PC-9 (cell line): ENCODE data around the gene KCNK3. TPM values are rescaled to one million over a fixed set of nuclear protein-coding genes. Genes with fewer than 3 reads are reported as not detected.

ENCODE experiments used
- BruUV-seq: library from RNA; stranded (reverse); fragments of 400-500 nt; replicated peaks from 2 replicates; lab custom pipeline; 2021; lab: Mats Ljungman, UMichigan
- CTCF ChIA-PET: fragments of 300-600 bp; sonication (Branson Sonifier 250); formaldehyde crosslinking; loops from one replicate; lab custom pipeline; 2022; ENCODE audit warnings: antibody characterized with exemption; lab: Charles Lee
- POLR2A ChIA-PET: fragments of 300-600 bp; sonication (Branson Sonifier 250); formaldehyde crosslinking; loops from one replicate; lab custom pipeline; 2022; ENCODE audit warnings: antibody characterized with exemption; ENCODE audit not compliant: unreplicated experiment; lab: Charles Lee
- DNase-seq, 2 experiments: peaks; one replicate each; pipeline versions ENCODE4 v3.0.0 to v3.0.0-alpha.2; 2015 to 2022; ENCODE audit warnings: mixed read lengths in 1 of 2
- H2AFZ ChIP-seq: fragments of 200-600 bp; sonication (generic); 2 replicates; pipeline ENCODE4 v1.8.1; 2017; ENCODE audit warnings: antibody characterized with exemption
- H3F3A ChIP-seq: fragments of 200-600 bp; sonication (generic); 2 replicates; pipeline ENCODE4 v1.8.1; 2017; ENCODE audit warnings: antibody characterized with exemption, mild to moderate bottlenecking, low read depth; ENCODE audit not compliant: insufficient read depth
- H3K27ac ChIP-seq: fragments of 200-600 bp; sonication (generic); 2 replicates; pipeline ENCODE4 v1.6.1; 2016; ENCODE audit warnings: mixed run types
- H3K27me3 ChIP-seq: fragments of 200-600 bp; sonication (generic); 2 replicates; pipeline ENCODE4 v1.6.1; 2016; ENCODE audit warnings: low read depth, mixed run types; ENCODE audit not compliant: insufficient read depth
- H3K36me3 ChIP-seq: fragments of 200-600 bp; sonication (generic); 2 replicates; pipeline ENCODE4 v1.6.1; 2016; ENCODE audit warnings: low read depth, mixed run types
- H3K4me1 ChIP-seq: fragments of 200-600 bp; sonication (generic); replicated peaks from 2 replicates; pipeline ENCODE4 v1.6.1; 2016; ENCODE audit warnings: mixed run types; ENCODE audit not compliant: insufficient read depth
- H3K4me2 ChIP-seq: fragments of 200-600 bp; sonication (generic); 2 replicates; pipeline ENCODE4 v1.6.1; 2017; ENCODE audit warnings: mixed run types
- H3K4me3 ChIP-seq: fragments of 200-600 bp; sonication (generic); 2 replicates; pipeline ENCODE4 v1.6.1; 2016; ENCODE audit warnings: mixed run types
- H3K79me2 ChIP-seq: fragments of 200-600 bp; sonication (generic); 2 replicates; pipeline ENCODE4 v1.6.1; 2017; ENCODE audit warnings: low read depth, mixed run types
- H3K9me2 ChIP-seq: fragments of 200-600 bp; sonication (generic); 2 replicates; pipeline ENCODE4 v1.8.1; 2017; ENCODE audit warnings: mild to moderate bottlenecking; ENCODE audit not compliant: insufficient read depth
- H3K9me3 ChIP-seq: fragments of 200-600 bp; sonication (generic); 2 replicates; pipeline ENCODE4 v1.8.1; 2016; ENCODE audit warnings: low read depth; ENCODE audit not compliant: insufficient read depth
- H4K20me1 ChIP-seq: fragments of 200-600 bp; sonication (generic); 2 replicates; pipeline ENCODE4 v1.8.1; 2017; ENCODE audit not compliant: insufficient read depth
- CTCF ChIP-seq: fragments of 200-600 bp; sonication (generic); conservative IDR thresholded peaks from 2 replicates; pipeline ENCODE4 v1.6.1; 2017; ENCODE audit warnings: mixed run types, antibody characterized with exemption, mild to moderate bottlenecking, moderate library complexity
- EZH2 ChIP-seq: fragments of 200-600 bp; sonication (generic); IDR thresholded peaks from 2 replicates; pipeline ENCODE4 v1.8.0; 2017; ENCODE audit warnings: antibody characterized with exemption, low read depth
- intact Hi-C: fragments of 100-400 bp; cut with micrococcal nuclease; formaldehyde crosslinking; loops from one replicate; pipeline ENCODE4 v1.10.0; 2022; ENCODE audit not compliant: unreplicated experiment
- total RNA-seq: library from RNA; stranded (reverse); gene quantifications from 2 replicates; pipeline ENCODE4 v1.2.3, GENCODE V29; 2021

The KCNK3 gene
- total RNA-seq, 1 experiment from 2014 or later, result not detected

- peaks cover 48% of the 10 kb centered on the region for H3F3A ChIP-seq
- TF ChIP-seq EZH2, result no peak
- TF ChIP-seq CTCF, result no peak
- no peak overlapping the region for H3K4me3 ChIP-seq
- no peak overlapping the region for H2AFZ ChIP-seq
- H3K79me2 ChIP-seq, result no peaks in the 10 kb centered on the region
- intact Hi-C loops, result no loop called here
- CTCF ChIA-PET, result no interaction called here
- no peaks in the 10 kb centered on the region for H3K27me3 ChIP-seq
- no peaks in the 10 kb centered on the region for H3K9me3 ChIP-seq
- no peaks in the 10 kb centered on the region for H3K9me2 ChIP-seq
- no peaks in the 10 kb centered on the region for H4K20me1 ChIP-seq
- H3K36me3 ChIP-seq, result no peaks in the 10 kb centered on the region
- peak; percentile 83 to 92 for DNase-seq
- no TSS peak for BruUV-seq
- POLR2A ChIA-PET, result no interaction called here
- H3K4me2 ChIP-seq, result peak overlapping the region; percentile 59
- peaks cover 61% of the 10 kb centered on the region for H3K4me1 ChIP-seq
- H3K27ac ChIP-seq, result peak overlapping the region; percentile 83
Observed at GRCh38 chr2:26723991-26724750, 31.6 kb downstream of the KCNK3 start.

GRCh38 chr2:26724784-26725520 lies 32.4 kb downstream of the KCNK3 start:
- intact Hi-C loops, result no loop called here
- peaks cover 58% of the 10 kb centered on the region for H3K4me1 ChIP-seq
- H3K27me3 ChIP-seq, result no peaks in the 10 kb centered on the region
- peaks cover 48% of the 10 kb centered on the region for H3F3A ChIP-seq
- DNase-seq, result no peak
- H3K4me3 ChIP-seq, result no peak overlapping the region
- H3K4me2 ChIP-seq, result peak overlapping the region; percentile 59
- no peak overlapping the region for H2AFZ ChIP-seq
- peak overlapping the region; percentile 83 for H3K27ac ChIP-seq
- ChIA-PET CTCF (no interaction called here), POLR2A (no interaction called here)
- no peaks in the 10 kb centered on the region for H3K79me2 ChIP-seq
- no peaks in the 10 kb centered on the region for H3K9me2 ChIP-seq
- no peaks in the 10 kb centered on the region for H4K20me1 ChIP-seq
- no peaks in the 10 kb centered on the region for H3K9me3 ChIP-seq
- H3K36me3 ChIP-seq, result no peaks in the 10 kb centered on the region
- TF ChIP-seq EZH2, result no peak
- no TSS peak for BruUV-seq

- H3K4me1 ChIP-seq, result peaks cover 53% of the 10 kb centered on the region
Observed at GRCh38 chr2:26725521-26725820, 32.9 kb downstream of the KCNK3 start.

More at GRCh38 chr2:26725521-26725820, 32.9 kb downstream of the KCNK3 start:
- Histone ChIP-seq H3K36me3 (no peaks in the 10 kb centered on the region), H3K9me2 (no peaks in the 10 kb centered on the region), H4K20me1 (no peaks in the 10 kb centered on the region), H3K27me3 (no peaks in the 10 kb centered on the region), H2AFZ (no peak overlapping the region), H3F3A (peaks cover 48% of the 10 kb centered on the region), H3K4me2 (no peak overlapping the region), H3K9me3 (no peaks in the 10 kb centered on the region), H3K27ac (peak overlapping the region; percentile 83; the same call in 1 of the 2 replicates), H3K79me2 (no peaks in the 10 kb centered on the region), H3K4me3 (no peak overlapping the region)
- no peak for TF ChIP-seq EZH2
- no peak for TF ChIP-seq CTCF
- intact Hi-C loops, result no loop called here
- ChIA-PET CTCF (no interaction called here), POLR2A (no interaction called here)
- BruUV-seq, result no TSS peak
- DNase-seq, result no peak
